ENCODE measurements around the gene F7.
"Not testable (repeated sequence)": the region's sequence is repeated elsewhere in the genome, so short reads cannot be mapped to it uniquely, and the experiment has no call there.

F7 gene

GRCh38 chr13:113070855-113071254 lies 34.7 kb upstream of the F7 start:
- no peak for DNase-seq

GRCh38 chr13:113072376-113072775 lies 33.2 kb upstream of the F7 start:
- DNase-seq, result no peak

- DNase-seq, result peak in 2 of 56 donors; percentile 44
Measured at GRCh38 chr13:113073942-113074341, 31.6 kb upstream of the F7 start.

- no peak for DNase-seq
Measured at GRCh38 chr13:113074401-113074800, 31.2 kb upstream of the F7 start.

GRCh38 chr13:113074876-113075275 lies 30.7 kb upstream of the F7 start:
- no peak for DNase-seq

GRCh38 chr13:113075711-113076110 lies 29.9 kb upstream of the F7 start:
- DNase-seq, result no peak

- DNase-seq, result no peak
Measured at GRCh38 chr13:113076681-113077401, 28.8 kb upstream of the F7 start.

GRCh38 chr13:113077566-113077952 lies 28.0 kb upstream of the F7 start:
- no peak for DNase-seq

- no peak for DNase-seq
Measured at GRCh38 chr13:113077953-113078901, 27.4 kb upstream of the F7 start.

- DNase-seq, result peak in 40 of 56 donors; percentile 19 to 82 (median 48)
Measured at GRCh38 chr13:113078902-113079780, 26.4 kb upstream of the F7 start.

- not testable (repeated sequence) for DNase-seq
Measured at GRCh38 chr13:113079781-113080080, 25.9 kb upstream of the F7 start.

- DNase-seq, result no peak
Measured at GRCh38 chr13:113080361-113080831, 25.2 kb upstream of the F7 start.

GRCh38 chr13:113080901-113081521 lies 24.6 kb upstream of the F7 start:
- no peak for DNase-seq

GRCh38 chr13:113082198-113083021 lies 23.2 kb upstream of the F7 start:
- DNase-seq, result no peak

GRCh38 chr13:113083022-113083373 lies 22.6 kb upstream of the F7 start:
- DNase-seq, result no peak

GRCh38 chr13:113083402-113084061 lies 22.1 kb upstream of the F7 start:
- DNase-seq, result peak in 43 of 56 donors; percentile 17 to 89 (median 63)

- no peak for DNase-seq
Measured at GRCh38 chr13:113084094-113084942, 21.3 kb upstream of the F7 start.

- DNase-seq, result no peak
Measured at GRCh38 chr13:113084943-113085540, 20.5 kb upstream of the F7 start.
